ENCODE results near the gene RBBP5. TPM values are rescaled to one million over a fixed set of nuclear protein-coding genes. Genes with fewer than 3 reads are reported as not detected.

Gene RBBP5
- total RNA-seq, 2 experiments from 2014 or later, result 14.8 to 15.6 TPM

GRCh38 chr1:205041001-205041715 is 80.6 kb downstream of the RBBP5 start:
- no peaks in the 10 kb centered on the region for H3K4me1 Mint-ChIP-seq (ENCODE audit: low read depth)
- ATAC-seq (ENCODE audit: poor library complexity) (no peak), DNase-seq (no peak)
- H3K4me3 ChIP-seq (ENCODE audit: low read length), result no peak overlapping the region
- ChIA-PET CTCF (no interaction called here), POLR2A (no interaction called here)
- intact Hi-C loops (cut with DNase I, micrococcal nuclease), result no loop called here
- no peaks in the 10 kb centered on the region for H3K36me3 ChIP-seq (ENCODE audit: insufficient read depth, low read length)
- H3K27ac Mint-ChIP-seq, result no peak overlapping the region
- peaks cover 64% of the 10 kb centered on the region for H3K27me3 Mint-ChIP-seq
- H3K27me3 ChIP-seq (ENCODE audit: control insufficient read depth in 1 of 2, insufficient read depth in 2 of 2, low read length in 2 of 2), result peaks cover 19 to 29% of the 10 kb centered on the region in 2 experiments
- no peak overlapping the region for H3K4me3 Mint-ChIP-seq
- no peak for TF ChIP-seq CTCF (IDR thresholded peaks at IDR 0.05)
- H3K27ac ChIP-seq (ENCODE audit: low read depth in 1 of 2, low read length in 2 of 2), result no peak overlapping the region
- H3K4me1 ChIP-seq (ENCODE audit: insufficient read depth, low read length), result no peaks in the 10 kb centered on the region
- peaks cover 0 to 7% of the 10 kb centered on the region in 2 experiments for H3K9me3 ChIP-seq (ENCODE audit: control insufficient read depth in 1 of 2, insufficient read depth in 1 of 2, low read length in 2 of 2)
- H3K9me3 Mint-ChIP-seq, result no peaks in the 10 kb centered on the region
- H3K36me3 Mint-ChIP-seq (ENCODE audit: low read depth), result no peaks in the 10 kb centered on the region

- no peak for DNase-seq
- Histone ChIP-seq H3K4me3 (ENCODE audit: low read length) (no peak overlapping the region), H3K27ac (ENCODE audit: low read depth in 1 of 2, low read length in 2 of 2) (no peak overlapping the region), H3K9me3 (ENCODE audit: control insufficient read depth in 1 of 2, insufficient read depth in 1 of 2, low read length in 2 of 2) (peaks cover 0 to 5% of the 10 kb centered on the region in 2 experiments), H3K36me3 (ENCODE audit: insufficient read depth, low read length) (no peaks in the 10 kb centered on the region), H3K4me1 (ENCODE audit: insufficient read depth, low read length) (no peaks in the 10 kb centered on the region), H3K27me3 (ENCODE audit: control insufficient read depth in 1 of 2, insufficient read depth in 2 of 2, low read length in 2 of 2) (peaks cover 7 to 10% of the 10 kb centered on the region in 2 experiments)
- no peak for TF ChIP-seq CTCF (IDR thresholded peaks at IDR 0.05)
- no peak overlapping the region for H3K27ac Mint-ChIP-seq
- no peak overlapping the region for H3K4me3 Mint-ChIP-seq
- intact Hi-C loops (cut with DNase I, micrococcal nuclease), result no loop called here
- H3K27me3 Mint-ChIP-seq, result peaks cover 39% of the 10 kb centered on the region
- no peak for ATAC-seq (ENCODE audit: poor library complexity)
- CTCF ChIA-PET, result no interaction called here
- no peaks in the 10 kb centered on the region for H3K4me1 Mint-ChIP-seq (ENCODE audit: low read depth)
- no peaks in the 10 kb centered on the region for H3K36me3 Mint-ChIP-seq (ENCODE audit: low read depth)
- peaks cover 3% of the 10 kb centered on the region for H3K9me3 Mint-ChIP-seq
- POLR2A ChIA-PET, result no interaction called here
Observed at GRCh38 chr1:205038132-205038786, 83.5 kb downstream of the RBBP5 start.

- Histone ChIP-seq H3K27ac (ENCODE audit: low read depth in 1 of 2, low read length in 2 of 2) (no peak overlapping the region), H3K27me3 (ENCODE audit: control insufficient read depth in 1 of 2, insufficient read depth in 2 of 2, low read length in 2 of 2) (peaks cover 4 to 10% of the 10 kb centered on the region in 2 experiments), H3K36me3 (ENCODE audit: insufficient read depth, low read length) (no peaks in the 10 kb centered on the region), H3K9me3 (ENCODE audit: control insufficient read depth in 1 of 2, insufficient read depth in 1 of 2, low read length in 2 of 2) (peaks cover 0 to 4% of the 10 kb centered on the region in 2 experiments), H3K4me3 (ENCODE audit: low read length) (no peak overlapping the region), H3K4me1 (ENCODE audit: insufficient read depth, low read length) (no peaks in the 10 kb centered on the region)
- Mint-ChIP-seq H3K4me1 (ENCODE audit: low read depth) (no peaks in the 10 kb centered on the region), H3K27ac (no peak overlapping the region), H3K4me3 (no peak overlapping the region), H3K36me3 (ENCODE audit: low read depth) (no peaks in the 10 kb centered on the region), H3K9me3 (peaks cover 3% of the 10 kb centered on the region), H3K27me3 (peaks cover 38% of the 10 kb centered on the region)
- TF ChIP-seq CTCF (IDR thresholded peaks at IDR 0.05), result no peak
- ATAC-seq (ENCODE audit: poor library complexity) (no peak), DNase-seq (no peak)
- POLR2A ChIA-PET, result no interaction called here
- intact Hi-C loops (cut with DNase I, micrococcal nuclease), result no loop called here
- CTCF ChIA-PET, result no interaction called here
Observed at GRCh38 chr1:205037539-205037938, 84.2 kb downstream of the RBBP5 start.

Other genes starting within 250 kb of the RBBP5 start
- not detected for gene CNTN2, start 78.8 kb downstream of the RBBP5 start, total RNA-seq
- 1 to 10 TPM; 2.1 to 2.2 TPM for gene TMEM81, start 37.5 kb downstream of the RBBP5 start, total RNA-seq
- gene DSTYK, start 89.7 kb upstream of the RBBP5 start, total RNA-seq, result 10 to 100 TPM; 13.9 to 15.3 TPM
- 1 to 10 TPM in 1 of 2 experiments, under 1 TPM in 1; 0.74 to 1.1 TPM for gene TMCC2, start 106.0 kb upstream of the RBBP5 start, total RNA-seq
- gene NUAK2, start 199.8 kb upstream of the RBBP5 start, total RNA-seq, result 10 to 100 TPM; 14.9 to 15.3 TPM
- not detected for gene KLHDC8A, start 234.9 kb upstream of the RBBP5 start, total RNA-seq

Data from CD4-positive, alpha-beta T cell (primary cell).